EL (cell line): ENCODE data around the gene FILIP1.

ENCODE experiments used
- DNase-seq: peaks from one replicate; pipeline ENCODE4 v3.0.0-alpha.2; 2016

Gene FILIP1

GRCh38 chr6:75491291-75491690 is 2.3 kb downstream of the FILIP1 start:
- DNase-seq, result no peak

- no peak for DNase-seq
Observed at GRCh38 chr6:75490706-75491105, 2.9 kb downstream of the FILIP1 start.

GRCh38 chr6:75489025-75489424 is 4.6 kb downstream of the FILIP1 start:
- no peak for DNase-seq

- DNase-seq, result no peak
Observed at GRCh38 chr6:75488033-75488432, 5.6 kb downstream of the FILIP1 start.

- no peak for DNase-seq
Observed at GRCh38 chr6:75486850-75487518, 6.6 kb downstream of the FILIP1 start.

GRCh38 chr6:75484535-75484934 is 9.1 kb downstream of the FILIP1 start:
- no peak for DNase-seq

GRCh38 chr6:75483136-75483952 is 10.3 kb downstream of the FILIP1 start:
- no peak for DNase-seq

GRCh38 chr6:75481936-75482593 is 11.5 kb downstream of the FILIP1 start:
- DNase-seq, result peak; percentile 59

- peak; percentile 25 for DNase-seq
Observed at GRCh38 chr6:75481394-75481793, 12.2 kb downstream of the FILIP1 start.

- peak; percentile 41 for DNase-seq
Observed at GRCh38 chr6:75480425-75480824, 13.2 kb downstream of the FILIP1 start.

- no peak for DNase-seq
Observed at GRCh38 chr6:75479712-75480111, 13.9 kb downstream of the FILIP1 start.

- DNase-seq, result no peak
Observed at GRCh38 chr6:75478929-75479328, 14.7 kb downstream of the FILIP1 start.

GRCh38 chr6:75472885-75473284 is 20.7 kb downstream of the FILIP1 start:
- no peak for DNase-seq

GRCh38 chr6:75467966-75468365 is 25.6 kb downstream of the FILIP1 start:
- no peak for DNase-seq

GRCh38 chr6:75467284-75467683 is 26.3 kb downstream of the FILIP1 start:
- DNase-seq, result no peak

- DNase-seq, result no peak
Observed at GRCh38 chr6:75466636-75467035, 27.0 kb downstream of the FILIP1 start.

GRCh38 chr6:75463908-75464307 is 29.7 kb downstream of the FILIP1 start:
- no peak for DNase-seq

GRCh38 chr6:75463061-75463460 is 30.5 kb downstream of the FILIP1 start:
- DNase-seq, result no peak

GRCh38 chr6:75460681-75461080 is 32.9 kb downstream of the FILIP1 start:
- DNase-seq, result peak; percentile 25

GRCh38 chr6:75458895-75459294 is 34.7 kb downstream of the FILIP1 start:
- DNase-seq, result peak; percentile 80

- no peak for DNase-seq
Observed at GRCh38 chr6:75450903-75451302, 42.7 kb downstream of the FILIP1 start.

GRCh38 chr6:75449630-75450206 is 43.9 kb downstream of the FILIP1 start:
- peak; percentile 66 for DNase-seq

- DNase-seq, result no peak
Observed at GRCh38 chr6:75446241-75446880, 47.2 kb downstream of the FILIP1 start.
